SK-N-SH (cell line): ENCODE results near the gene ATN1. TPM values are rescaled to one million over a fixed set of nuclear protein-coding genes. Genes with fewer than 3 reads are reported as not detected.

Experiments
- CTCF ChIA-PET: fragments of 300-600, 350-600 bp; formaldehyde crosslinking; extraction: SDS; loops from one replicate; lab custom pipeline; 2021; lab: Yijun Ruan, JAX
- POLR2A ChIA-PET: fragments of 350-600 bp; sonication (Branson Sonifier 250); formaldehyde crosslinking; extraction: SDS; loops from one replicate; lab custom pipeline; 2020; ENCODE audit warnings: antibody characterized with exemption, inconsistent platforms; lab: Yijun Ruan, JAX
- DNase-seq: peaks from one replicate; pipeline ENCODE4 v3.0.0; 2012
- H2AFZ ChIP-seq: fragments of 200-600 bp; sonication (generic); 2 replicates; pipeline ENCODE4 v1.8.1; 2016; ENCODE audit warnings: antibody characterized with exemption, mild to moderate bottlenecking, low read depth
- H3F3A ChIP-seq: fragments of 200-600 bp; sonication (generic); replicated peaks from 2 replicates; pipeline ENCODE3; 2016; ENCODE audit warnings: antibody characterized with exemption, mild to moderate bottlenecking; ENCODE audit not compliant: insufficient read depth
- H3K27ac ChIP-seq, 2 experiments: fragments of 200-500 bp in 1 of 2; fragments of 200-600 bp in 1 of 2; sonication (Bioruptor generic) in 1 of 2; sonication (generic), shearing (Covaris generic) in 1 of 2; 2 replicates each; pipeline versions ENCODE4 v1.5.1 to v1.6.1; 2014 to 2016; ENCODE audit warnings: low read depth in 2 of 2, inconsistent platforms in 1 of 2, low read length in 1 of 2, mild to moderate bottlenecking in 1 of 2, mixed read lengths in 1 of 2
- H3K27me3 ChIP-seq: fragments of 200-600 bp; sonication (generic), shearing (Covaris generic); 2 replicates; pipeline ENCODE4 v1.6.1; 2016; ENCODE audit warnings: mixed run types; ENCODE audit not compliant: insufficient read depth
- H3K36me3 ChIP-seq, 2 experiments: fragments of 200-500 bp in 1 of 2; fragments of 200-600 bp in 1 of 2; sonication (Bioruptor generic) in 1 of 2; sonication (generic) in 1 of 2; replicated peaks in 1 of 2; 2 replicates each; pipeline versions ENCODE3 to v1.5.1; 2014 to 2016; ENCODE audit warnings: low read length in 1 of 2, mild to moderate bottlenecking in 1 of 2; ENCODE audit not compliant: insufficient read depth in 2 of 2, control insufficient read depth in 1 of 2
- H3K4me1 ChIP-seq, 2 experiments: fragments of 200-500 bp in 1 of 2; fragments of 200-600 bp in 1 of 2; sonication (Bioruptor generic) in 1 of 2; sonication (generic), shearing (Covaris generic) in 1 of 2; 2 replicates each; pipeline versions ENCODE4 v1.5.1 to v1.6.1; 2014 to 2016; ENCODE audit warnings: low read depth in 1 of 2, low read length in 1 of 2, mixed run types in 1 of 2; ENCODE audit not compliant: insufficient read depth in 2 of 2, control insufficient read depth in 1 of 2
- H3K4me2 ChIP-seq: fragments of 200-600 bp; sonication (generic), shearing (Covaris generic); 2 replicates; pipeline ENCODE4 v1.6.1; 2017; ENCODE audit warnings: mixed run types
- H3K4me3 ChIP-seq, 2 experiments: fragments of 200-500 bp in 1 of 2; fragments of 200-600 bp in 1 of 2; sonication (Bioruptor generic) in 1 of 2; sonication (generic), shearing (Covaris generic) in 1 of 2; 2 replicates each; pipeline versions ENCODE4 v1.5.1 to v1.8.1; 2014 to 2016; ENCODE audit warnings: low read depth in 2 of 2, inconsistent platforms in 1 of 2, low read length in 1 of 2, mild to moderate bottlenecking in 1 of 2, mixed read lengths in 1 of 2, moderate library complexity in 1 of 2
- H3K79me2 ChIP-seq: fragments of 200-600 bp; sonication (generic); 2 replicates; pipeline ENCODE4 v1.8.1; 2017; ENCODE audit warnings: mild to moderate bottlenecking; ENCODE audit not compliant: insufficient read depth
- H3K9ac ChIP-seq: fragments of 200-600 bp; sonication (generic); 2 replicates; pipeline ENCODE4 v1.6.1; 2017; ENCODE audit warnings: mixed run types
- H3K9me2 ChIP-seq: fragments of 200-600 bp; sonication (generic); 2 replicates; pipeline ENCODE4 v1.6.1; 2017; ENCODE audit warnings: mixed run types
- H3K9me3 ChIP-seq: fragments of 200-600 bp; sonication (generic); 2 replicates; pipeline ENCODE4 v1.6.1; 2017; ENCODE audit warnings: mixed run types, mild to moderate bottlenecking, moderate library complexity
- H4K20me1 ChIP-seq: fragments of 200-600 bp; sonication (generic); 2 replicates; pipeline ENCODE4 v1.6.1; 2017; ENCODE audit warnings: mild to moderate bottlenecking, mixed run types; ENCODE audit not compliant: insufficient read depth
- CHD2 ChIP-seq: fragments of 150-350 bp; IDR thresholded peaks from 2 replicates; pipeline ENCODE4 v1.6.1; 2018; ENCODE audit warnings: low read length; ENCODE audit not compliant: partially characterized antibody
- ELF1 ChIP-seq: IDR thresholded peaks from 2 replicates; pipeline ENCODE4 v1.4.0; 2012
- EZH2phosphoT487 ChIP-seq: fragments of 200-600 bp; sonication (generic); IDR thresholded peaks from 2 replicates; pipeline ENCODE4 v1.6.1; 2017; ENCODE audit warnings: low read depth, mixed run types, mild to moderate bottlenecking, antibody characterized with exemption, moderate library complexity, borderline replicate concordance
- FOXJ3 ChIP-seq: sonication (generic); formaldehyde crosslinking; IDR thresholded peaks from 2 replicates; pipeline ENCODE4 v1.5.1; 2020; ENCODE audit warnings: mild to moderate bottlenecking, missing genetic modification reagents
- GATA2 ChIP-seq: sonication (generic); formaldehyde crosslinking; IDR thresholded peaks from 2 replicates; pipeline ENCODE4 v1.5.0; 2020; ENCODE audit warnings: mild to moderate bottlenecking, missing genetic modification reagents
- IRF3 ChIP-seq: fragments of 150-350 bp; IDR thresholded peaks from 2 replicates; pipeline ENCODE4 v1.6.1; 2016; ENCODE audit warnings: mild to moderate bottlenecking, low read depth, low read length
- MXI1 ChIP-seq: IDR thresholded peaks from 2 replicates; pipeline ENCODE4 v1.6.1; 2012; ENCODE audit warnings: mild to moderate bottlenecking, low read depth, low read length, improper control_type of control experiment
- NFIC ChIP-seq: IDR thresholded peaks from 2 replicates; pipeline ENCODE4 v1.4.0; 2012; ENCODE audit warnings: borderline replicate concordance
- POLR2AphosphoS5 ChIP-seq: IDR thresholded peaks from 2 replicates; pipeline ENCODE4 v1.6.1; 2012; ENCODE audit warnings: low read depth, low read length
- RCOR1 ChIP-seq: fragments of 150-350 bp; IDR thresholded peaks from 2 replicates; pipeline ENCODE4 v1.6.1; 2017; ENCODE audit warnings: antibody characterized with exemption, low read length
- RFX5 ChIP-seq: IDR thresholded peaks from 2 replicates; pipeline ENCODE4 v1.6.1; 2012; ENCODE audit warnings: mild to moderate bottlenecking, improper control_type of control experiment, low read length
- SIN3A ChIP-seq: IDR thresholded peaks from 2 replicates; pipeline ENCODE4 v1.6.1; 2012; ENCODE audit warnings: low read depth, mild to moderate bottlenecking, low read length, moderate library complexity, borderline replicate concordance
- SMC3 ChIP-seq: IDR thresholded peaks from 2 replicates; pipeline ENCODE4 v1.6.1; 2012; ENCODE audit warnings: low read depth, low read length, improper control_type of control experiment
- USF1 ChIP-seq: IDR thresholded peaks from 2 replicates; pipeline ENCODE4 v1.4.0; 2012; ENCODE audit warnings: low read depth, borderline replicate concordance
- YY1 ChIP-seq: IDR thresholded peaks from 2 replicates; pipeline ENCODE4 v1.4.0; 2012; ENCODE audit warnings: low read depth, mild to moderate bottlenecking
- WGBS: methylation state at CpG from one replicate; pipeline ENCODE4 v1.1.6; 2017; ENCODE audit warnings: low lambda C conversion rate; 5-methylcytosine and 5-hydroxymethylcytosine counted together
- polyA plus RNA-seq, 3 experiments: library from polyadenylated mRNA; depleted of rRNA; stranded (reverse); fragments of >200 nt; gene quantifications; 2 replicates each; pipeline ENCODE4 v1.2.3, GENCODE V29; 2012
- TF ChIP-seq, protein P1 (sequence below): IDR thresholded peaks from 2 replicates; pipeline ENCODE4; 2012

Gene ATN1
- polyA plus RNA-seq, 1 of the 3 experiments (the other 2 are of a cell fraction), result 29.3 TPM

- TF ChIP-seq RFX5 (no peak), FOXJ3 (no peak), SMC3 (no peak), RCOR1 (no peak), NFIC (no peak), IRF3 (no peak), SIN3A (no peak), ELF1 (no peak), YY1 (no peak), MXI1 (no peak), USF1 (no peak)
- TF ChIP-seq, protein P1, sequence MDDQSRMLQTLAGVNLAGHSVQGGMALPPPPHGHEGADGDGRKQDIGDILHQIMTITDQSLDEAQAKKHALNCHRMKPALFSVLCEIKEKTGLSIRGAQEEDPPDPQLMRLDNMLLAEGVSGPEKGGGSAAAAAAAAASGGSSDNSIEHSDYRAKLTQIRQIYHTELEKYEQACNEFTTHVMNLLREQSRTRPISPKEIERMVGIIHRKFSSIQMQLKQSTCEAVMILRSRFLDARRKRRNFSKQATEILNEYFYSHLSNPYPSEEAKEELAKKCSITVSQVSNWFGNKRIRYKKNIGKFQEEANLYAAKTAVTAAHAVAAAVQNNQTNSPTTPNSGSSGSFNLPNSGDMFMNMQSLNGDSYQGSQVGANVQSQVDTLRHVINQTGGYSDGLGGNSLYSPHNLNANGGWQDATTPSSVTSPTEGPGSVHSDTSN, result no peak
Measured at GRCh38 chr12:6934110-6934509, 6.4 kb downstream of the ATN1 start (continued).

GRCh38 chr12:6935371-6936193 is 7.8 kb downstream of the ATN1 start:
- peak; percentile 17 for DNase-seq
- H3K9me2 ChIP-seq, result no peaks in the 10 kb centered on the region
- peaks cover 69% of the 10 kb centered on the region for H3K79me2 ChIP-seq
- ChIA-PET POLR2A (interaction anchor here (0.6 to 1.1 kb wide), 4 partner anchors 8 to 63 kb away, joined by 3 to 4 read pairs (median 3); partner anchors contain the start of genes RNU7-1 and SPSB2), CTCF (interaction anchor here (1.0 to 9.2 kb wide), 2 partner anchors 12 to 44 kb away, joined by 3 to 134 read pairs; no protein-coding TSS in a partner anchor)
- no peaks in the 10 kb centered on the region for H3K9me3 ChIP-seq
- no peak overlapping the region for H3K9ac ChIP-seq
- no peak overlapping the region for H2AFZ ChIP-seq
- peaks cover 49 to 71% of the 10 kb centered on the region in 2 experiments for H3K36me3 ChIP-seq
- H4K20me1 ChIP-seq, result peaks cover 37% of the 10 kb centered on the region
- no peaks in the 10 kb centered on the region for H3K27me3 ChIP-seq
- H3K4me3 ChIP-seq, result no peak overlapping the region
- H3K27ac ChIP-seq, result no peak overlapping the region; a peak in 1 of 4 replicates
- no peak overlapping the region for H3K4me2 ChIP-seq
- peaks cover 0 to 18% of the 10 kb centered on the region in 2 experiments; a peak in 2 of 4 replicates for H3K4me1 ChIP-seq
- TF ChIP-seq, protein P1, result no peak
- TF ChIP-seq POLR2AphosphoS5 (no peak), GATA2 (CRISPR knock-in tag) (no peak), ELF1 (no peak), CHD2 (no peak), YY1 (no peak), RFX5 (no peak), SMC3 (no peak), EZH2phosphoT487 (no peak), NFIC (no peak)
- peaks cover 41% of the 10 kb centered on the region for H3F3A ChIP-seq
- whole genome bisulfite sequencing, result 93% methylated on average over 14 of the region's 14 CpGs
